ENCODE measurements around the gene ZNF444. TPM values are rescaled to one million over a fixed set of nuclear protein-coding genes. Genes with fewer than 3 reads are reported as not detected.

The ZNF444 gene
- total and polyA plus RNA-seq, 4 donors = 10.3 to 48.3 (median 24.6) TPM

DNA sequence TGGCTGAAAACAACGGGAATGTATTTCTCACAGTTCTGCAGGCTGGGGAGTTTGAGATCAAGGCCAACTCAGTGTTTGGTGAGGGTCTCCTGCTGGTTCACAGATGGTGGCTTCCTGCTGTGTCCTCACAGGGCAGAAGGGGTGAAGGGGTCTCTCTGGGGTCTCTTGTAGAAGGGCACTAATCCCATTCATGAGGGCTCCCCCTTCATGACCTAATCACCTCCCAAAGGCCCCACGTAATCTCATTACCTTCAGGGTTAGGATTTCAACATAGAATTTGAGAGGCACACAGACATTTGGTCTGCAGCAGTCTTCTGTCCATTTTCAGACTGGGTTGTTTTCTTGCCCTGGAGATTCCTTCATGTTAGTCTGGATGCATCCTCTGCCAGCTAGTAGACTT, 11.6 kb downstream of the ZNF444 start:
- Histone ChIP-seq H3K9me3 (ENCODE audit: control insufficient read depth, low read length) (no peaks in the 10 kb centered on the region), H3K4me1 (ENCODE audit: control insufficient read depth in 1 of 2, insufficient read depth in 2 of 2, low read length in 2 of 2) (no peaks in the 10 kb centered on the region), H3K27me3 (ENCODE audit: control insufficient read depth in 1 of 2, insufficient read depth in 2 of 2, low read length in 1 of 2) (no peaks in the 10 kb centered on the region), H3K4me3 (ENCODE audit: low read length in 2 of 2) (no peak overlapping the region), H3K36me3 (ENCODE audit: control insufficient read depth in 1 of 2, insufficient read depth in 2 of 2, low read length in 1 of 2) (peaks cover 0 to 2% of the 10 kb centered on the region in 2 donors), H3K27ac (ENCODE audit: low read depth in 1 of 2, low read length in 2 of 2) (no peak overlapping the region)
- ATAC-seq (ENCODE audit: low FRiP score) (no peak), DNase-seq (no peak)
- intact Hi-C loops (cut with DNase I) = no loop called here
- WGBS, 2 donors = 81 to 84% methylated on average over 2 of the region's 2 CpGs

DNA sequence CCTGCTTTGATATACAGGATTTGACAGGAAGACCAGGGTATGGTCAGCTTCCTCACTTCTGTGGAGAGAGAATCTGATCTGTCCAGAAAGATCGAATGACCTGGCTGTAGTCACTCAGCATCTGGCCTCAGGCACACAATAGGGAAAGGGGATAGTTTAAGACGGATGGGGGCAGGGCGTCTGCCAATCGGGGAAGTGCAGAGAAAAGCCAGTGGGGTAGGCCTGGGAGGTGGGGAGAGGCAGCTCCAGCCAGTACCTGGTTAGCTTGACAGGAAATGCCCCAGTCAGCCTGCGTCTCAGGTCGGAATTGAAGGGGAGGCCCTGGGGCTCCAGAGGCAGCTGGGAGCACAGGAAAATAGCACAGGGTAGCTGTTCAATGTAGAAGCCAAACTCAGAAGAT, 12.4 kb downstream of the ZNF444 start:
- WGBS, 2 donors = 57 to 59% methylated on average over 6 of the region's 6 CpGs
- Histone ChIP-seq H3K36me3 (ENCODE audit: control insufficient read depth in 1 of 2, insufficient read depth in 2 of 2, low read length in 1 of 2) (no peaks in the 10 kb centered on the region), H3K27ac (ENCODE audit: low read depth in 1 of 2, low read length in 2 of 2) (no peak overlapping the region), H3K27me3 (ENCODE audit: control insufficient read depth in 1 of 2, insufficient read depth in 2 of 2, low read length in 1 of 2) (no peaks in the 10 kb centered on the region), H3K4me3 (ENCODE audit: low read length in 2 of 2) (no peak overlapping the region), H3K9me3 (ENCODE audit: control insufficient read depth, low read length) (no peaks in the 10 kb centered on the region), H3K4me1 (ENCODE audit: control insufficient read depth in 1 of 2, insufficient read depth in 2 of 2, low read length in 2 of 2) (no peaks in the 10 kb centered on the region)
- no peak for DNase-seq
- intact Hi-C loops (cut with DNase I) = no loop called here
- no peak for ATAC-seq (ENCODE audit: low FRiP score)

DNA sequence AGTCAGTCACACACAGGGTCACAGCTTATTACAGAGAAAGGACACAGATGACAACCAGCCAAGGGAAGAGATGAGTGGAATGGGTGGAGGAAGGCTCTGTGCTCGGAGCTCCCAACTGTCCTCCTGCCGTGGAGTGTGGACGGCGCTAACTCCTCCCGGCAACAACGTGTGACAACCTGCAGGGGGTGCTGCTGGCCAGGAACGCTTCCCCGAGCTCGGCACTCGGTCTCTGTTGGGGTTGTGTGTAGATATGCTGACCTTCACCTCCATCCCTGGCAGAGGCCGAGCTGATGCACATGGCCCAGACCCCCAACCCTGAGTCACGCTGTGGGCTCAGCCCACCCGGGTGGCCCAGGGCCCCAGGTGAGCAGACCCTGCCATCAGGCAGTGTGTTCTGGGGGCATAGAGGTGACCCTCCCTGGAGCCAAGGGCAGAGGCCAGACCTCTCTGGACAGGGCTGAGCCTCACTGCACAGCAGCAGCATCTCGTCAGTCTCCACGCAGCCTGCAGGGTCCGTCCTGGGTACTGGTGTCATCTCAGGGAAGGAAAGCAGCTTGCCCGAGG, 14.1 kb downstream of the ZNF444 start:
- Histone ChIP-seq H3K4me3 (ENCODE audit: low read length in 2 of 2) (no peak overlapping the region), H3K4me1 (ENCODE audit: control insufficient read depth in 1 of 2, insufficient read depth in 2 of 2, low read length in 2 of 2) (no peaks in the 10 kb centered on the region), H3K27me3 (ENCODE audit: control insufficient read depth in 1 of 2, insufficient read depth in 2 of 2, low read length in 1 of 2) (no peaks in the 10 kb centered on the region), H3K9me3 (ENCODE audit: control insufficient read depth, low read length) (no peaks in the 10 kb centered on the region), H3K27ac (ENCODE audit: low read depth in 1 of 2, low read length in 2 of 2) (no peak overlapping the region), H3K36me3 (ENCODE audit: control insufficient read depth in 1 of 2, insufficient read depth in 2 of 2, low read length in 1 of 2) (peaks cover 0 to 2% of the 10 kb centered on the region in 2 donors)
- intact Hi-C loops (cut with DNase I) = no loop called here
- DNase-seq = no peak
- ATAC-seq (ENCODE audit: low FRiP score) = no peak
- 60 to 64% methylated on average over 17 of the region's 17 CpGs for WGBS, 2 donors

DNA sequence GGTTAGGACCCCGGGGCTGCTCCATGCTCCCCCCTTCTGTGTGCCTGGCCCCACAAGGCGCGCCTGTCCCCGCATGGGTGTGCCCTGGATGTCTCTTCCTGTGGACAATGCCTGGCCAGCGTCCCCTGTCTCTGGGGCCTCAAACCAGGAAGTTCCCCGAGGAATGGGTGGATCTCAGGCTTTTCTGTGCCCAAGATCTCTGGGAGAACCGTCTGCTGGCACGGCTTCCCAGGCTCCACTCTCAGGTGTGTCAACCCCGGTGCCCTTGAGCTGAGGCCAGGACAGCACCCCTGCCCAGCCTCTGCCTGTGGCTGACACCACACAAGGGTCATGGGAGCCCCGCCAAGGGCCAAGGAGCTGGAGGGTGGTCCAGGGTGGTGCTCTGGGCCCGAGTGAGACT, 15.7 kb downstream of the ZNF444 start:
- Histone ChIP-seq H3K4me1 (ENCODE audit: control insufficient read depth in 1 of 2, insufficient read depth in 2 of 2, low read length in 2 of 2) (no peaks in the 10 kb centered on the region), H3K4me3 (ENCODE audit: low read length in 2 of 2) (no peak overlapping the region), H3K27me3 (ENCODE audit: control insufficient read depth in 1 of 2, insufficient read depth in 2 of 2, low read length in 1 of 2) (no peaks in the 10 kb centered on the region), H3K9me3 (ENCODE audit: control insufficient read depth, low read length) (no peaks in the 10 kb centered on the region), H3K27ac (ENCODE audit: low read depth in 1 of 2, low read length in 2 of 2) (no peak overlapping the region), H3K36me3 (ENCODE audit: control insufficient read depth in 1 of 2, insufficient read depth in 2 of 2, low read length in 1 of 2) (peaks cover 0 to 2% of the 10 kb centered on the region in 2 donors)
- intact Hi-C loops (cut with DNase I) = no loop called here
- WGBS, 2 donors = 83 to 89% methylated on average over 11 of the region's 11 CpGs
- no peak for DNase-seq
- no peak for ATAC-seq (ENCODE audit: low FRiP score)

DNA sequence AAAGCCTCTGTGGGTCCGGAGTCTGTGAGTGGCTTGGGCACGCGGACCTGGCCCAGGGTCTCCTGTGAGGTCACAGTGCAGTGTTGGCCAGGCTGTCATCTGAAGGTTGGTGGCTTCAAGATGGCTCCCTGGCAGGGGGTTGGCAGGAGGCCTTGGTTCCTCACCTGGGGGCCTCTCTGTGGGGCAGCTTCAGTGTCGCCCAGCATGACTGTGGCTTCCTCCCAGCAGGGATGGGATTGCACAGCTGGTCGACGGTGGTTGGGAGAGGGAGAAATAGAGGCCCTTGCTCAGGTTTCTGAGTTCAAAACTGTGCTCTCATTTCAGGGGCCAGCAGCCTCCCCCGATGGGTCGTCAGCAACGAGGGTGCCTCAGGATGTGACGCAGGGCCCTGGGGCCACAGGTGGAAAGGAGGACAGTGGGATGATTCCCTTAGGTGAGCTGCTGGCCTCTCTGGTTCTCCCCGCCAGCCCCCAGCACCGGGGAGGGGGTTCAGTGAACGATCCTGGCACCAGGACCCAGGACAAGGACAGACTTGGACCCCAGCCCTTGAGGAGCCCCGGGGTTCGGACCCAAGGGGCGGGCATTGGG, 17.2 kb downstream of the ZNF444 start:
- WGBS, 2 donors = 95 to 96% methylated on average over 16 of the region's 16 CpGs
- H3K36me3 ChIP-seq (ENCODE audit: control insufficient read depth in 1 of 2, insufficient read depth in 2 of 2, low read length in 1 of 2) = peaks cover 0 to 2% of the 10 kb centered on the region in 2 donors
- intact Hi-C loops (cut with DNase I) = no loop called here
- H3K4me1 ChIP-seq (ENCODE audit: control insufficient read depth in 1 of 2, insufficient read depth in 2 of 2, low read length in 2 of 2) = no peaks in the 10 kb centered on the region
- no peak for DNase-seq
- no peak overlapping the region for H3K27ac ChIP-seq (ENCODE audit: low read depth in 1 of 2, low read length in 2 of 2)
- H3K27me3 ChIP-seq (ENCODE audit: control insufficient read depth in 1 of 2, insufficient read depth in 2 of 2, low read length in 1 of 2) = no peaks in the 10 kb centered on the region
- no peak for ATAC-seq (ENCODE audit: low FRiP score)
- no peaks in the 10 kb centered on the region for H3K9me3 ChIP-seq (ENCODE audit: control insufficient read depth, low read length)
- H3K4me3 ChIP-seq (ENCODE audit: low read length in 2 of 2) = no peak overlapping the region

DNA sequence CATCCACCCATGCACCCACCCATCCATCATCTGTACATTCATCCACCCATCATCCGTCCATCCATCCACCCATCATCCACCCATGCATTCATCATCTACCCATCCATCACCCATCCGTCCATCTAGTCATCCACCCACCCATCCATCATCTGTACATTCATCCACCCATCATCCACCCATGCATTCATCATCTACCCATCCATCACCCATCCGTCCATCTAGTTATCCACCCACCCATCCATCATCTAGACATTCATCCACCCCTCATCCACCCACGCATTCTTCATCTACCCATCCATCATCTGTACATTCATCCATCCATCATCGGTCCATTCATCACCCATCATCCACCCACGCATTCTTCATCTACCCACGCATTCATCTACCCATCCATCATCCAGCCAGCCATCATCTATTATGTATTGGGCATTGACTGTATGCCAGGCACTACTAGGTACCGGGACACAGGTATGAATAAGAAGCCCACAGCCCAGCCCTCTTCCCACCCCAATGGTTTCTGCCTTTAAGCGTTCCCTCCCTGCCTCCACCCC, 18.0 kb downstream of the ZNF444 start:
- WGBS, 2 donors = 78 to 88% methylated on average over 9 of the region's 9 CpGs
- Histone ChIP-seq H3K4me3 (ENCODE audit: low read length in 2 of 2) (no peak overlapping the region), H3K9me3 (ENCODE audit: control insufficient read depth, low read length) (no peaks in the 10 kb centered on the region), H3K4me1 (ENCODE audit: control insufficient read depth in 1 of 2, insufficient read depth in 2 of 2, low read length in 2 of 2) (no peaks in the 10 kb centered on the region), H3K36me3 (ENCODE audit: control insufficient read depth in 1 of 2, insufficient read depth in 2 of 2, low read length in 1 of 2) (peaks cover 0 to 2% of the 10 kb centered on the region in 2 donors), H3K27ac (ENCODE audit: low read depth in 1 of 2, low read length in 2 of 2) (no peak overlapping the region), H3K27me3 (ENCODE audit: control insufficient read depth in 1 of 2, insufficient read depth in 2 of 2, low read length in 1 of 2) (no peaks in the 10 kb centered on the region)
- DNase-seq (no peak), ATAC-seq (ENCODE audit: low FRiP score) (no peak)
- intact Hi-C loops (cut with DNase I) = no loop called here

DNA sequence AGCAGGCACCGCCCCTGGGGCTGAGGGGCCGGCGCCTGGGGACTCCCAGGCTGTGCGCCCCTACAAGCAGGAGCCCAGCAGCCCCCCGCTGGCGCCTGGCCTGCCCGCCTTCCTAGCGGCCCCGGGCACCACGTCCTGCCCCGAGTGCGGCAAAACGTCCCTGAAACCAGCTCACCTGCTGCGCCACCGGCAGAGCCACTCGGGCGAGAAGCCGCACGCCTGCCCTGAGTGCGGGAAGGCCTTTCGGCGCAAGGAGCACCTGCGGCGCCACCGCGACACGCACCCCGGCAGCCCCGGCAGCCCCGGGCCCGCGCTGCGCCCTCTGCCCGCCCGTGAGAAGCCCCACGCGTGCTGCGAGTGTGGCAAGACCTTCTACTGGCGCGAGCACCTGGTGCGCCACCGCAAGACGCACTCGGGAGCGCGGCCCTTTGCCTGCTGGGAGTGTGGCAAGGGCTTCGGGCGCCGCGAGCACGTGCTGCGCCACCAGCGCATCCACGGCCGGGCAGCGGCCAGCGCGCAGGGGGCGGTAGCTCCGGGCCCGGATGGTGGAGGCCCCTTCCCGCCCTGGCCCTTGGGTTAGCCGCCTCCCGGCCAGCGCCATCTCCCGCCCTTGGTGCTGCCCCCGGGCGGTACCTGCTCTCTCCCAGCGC, 18.7 kb downstream of the ZNF444 start:
- DNase-seq (no peak), ATAC-seq (ENCODE audit: low FRiP score) (no peak)
- Histone ChIP-seq H3K9me3 (ENCODE audit: control insufficient read depth, low read length) (no peaks in the 10 kb centered on the region), H3K27ac (ENCODE audit: low read depth in 1 of 2, low read length in 2 of 2) (no peak overlapping the region), H3K4me3 (ENCODE audit: low read length in 2 of 2) (no peak overlapping the region), H3K4me1 (ENCODE audit: control insufficient read depth in 1 of 2, insufficient read depth in 2 of 2, low read length in 2 of 2) (no peaks in the 10 kb centered on the region), H3K36me3 (ENCODE audit: control insufficient read depth in 1 of 2, insufficient read depth in 2 of 2, low read length in 1 of 2) (peaks cover 0 to 2% of the 10 kb centered on the region in 2 donors), H3K27me3 (ENCODE audit: control insufficient read depth in 1 of 2, insufficient read depth in 2 of 2, low read length in 1 of 2) (no peaks in the 10 kb centered on the region)
- intact Hi-C loops (cut with DNase I) = no loop called here
- 96 to 97% methylated on average over 65 to 69 of the region's 69 CpGs for WGBS, 2 donors

DNA sequence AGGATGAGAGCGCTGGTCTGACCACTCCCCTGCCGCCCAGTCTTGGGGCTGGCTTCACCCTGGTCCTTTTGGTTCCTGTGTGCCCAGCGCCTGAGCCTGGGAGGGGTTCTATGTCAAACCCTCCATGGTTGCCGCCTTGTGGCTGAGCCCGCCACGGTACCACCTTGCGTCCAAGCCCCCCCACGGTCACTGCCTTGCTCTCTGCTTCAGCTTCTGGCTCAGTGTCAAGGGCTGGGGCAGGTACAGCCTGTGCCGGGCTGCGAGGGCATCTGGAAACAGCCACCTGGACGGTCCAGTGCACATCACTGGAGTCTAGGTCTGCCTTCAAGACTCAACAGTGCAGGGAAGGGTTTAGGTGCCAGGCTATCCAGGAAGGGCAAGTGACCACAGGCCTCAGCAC, 20.4 kb downstream of the ZNF444 start:
- no peak for DNase-seq
- intact Hi-C loops (cut with DNase I) = no loop called here
- H3K4me1 ChIP-seq (ENCODE audit: control insufficient read depth in 1 of 2, insufficient read depth in 2 of 2, low read length in 2 of 2) = no peaks in the 10 kb centered on the region
- H3K36me3 ChIP-seq (ENCODE audit: control insufficient read depth in 1 of 2, insufficient read depth in 2 of 2, low read length in 1 of 2) = peaks cover 0 to 2% of the 10 kb centered on the region in 2 donors
- H3K27me3 ChIP-seq (ENCODE audit: control insufficient read depth in 1 of 2, insufficient read depth in 2 of 2, low read length in 1 of 2) = no peaks in the 10 kb centered on the region
- ATAC-seq (ENCODE audit: low FRiP score) = no peak
- H3K4me3 ChIP-seq (ENCODE audit: low read length in 2 of 2) = no peak overlapping the region
- H3K9me3 ChIP-seq (ENCODE audit: control insufficient read depth, low read length) = no peaks in the 10 kb centered on the region
- 91 to 94% methylated on average over 11 of the region's 11 CpGs for WGBS, 2 donors
- H3K27ac ChIP-seq (ENCODE audit: low read depth in 1 of 2, low read length in 2 of 2) = no peak overlapping the region

DNA sequence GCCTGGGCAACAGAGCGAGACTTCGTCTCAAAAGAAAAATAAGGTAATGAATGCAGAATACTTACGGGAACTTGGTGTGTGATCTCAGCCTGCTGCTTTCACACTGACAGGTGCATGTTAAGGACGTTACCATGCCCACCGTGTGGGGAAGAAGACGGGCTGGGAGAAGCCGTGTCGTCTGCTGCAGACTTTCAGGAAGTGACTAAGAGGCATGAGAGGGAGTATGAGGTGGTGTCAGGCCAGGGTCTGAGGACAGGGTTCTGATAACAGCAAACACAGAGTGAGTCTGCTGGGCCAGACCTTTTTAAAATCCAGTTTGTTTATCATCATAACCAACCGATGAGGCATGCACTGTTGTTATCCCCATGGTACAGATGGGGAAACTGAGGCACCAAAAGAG, 21.2 kb downstream of the ZNF444 start:
- no peak for ATAC-seq (ENCODE audit: low FRiP score)
- H3K36me3 ChIP-seq (ENCODE audit: control insufficient read depth in 1 of 2, insufficient read depth in 2 of 2, low read length in 1 of 2) = peaks cover 0 to 2% of the 10 kb centered on the region in 2 donors
- no peaks in the 10 kb centered on the region for H3K4me1 ChIP-seq (ENCODE audit: control insufficient read depth in 1 of 2, insufficient read depth in 2 of 2, low read length in 2 of 2)
- H3K4me3 ChIP-seq (ENCODE audit: low read length in 2 of 2) = no peak overlapping the region
- 64 to 71% methylated on average over 9 of the region's 9 CpGs for WGBS, 2 donors
- H3K9me3 ChIP-seq (ENCODE audit: control insufficient read depth, low read length) = no peaks in the 10 kb centered on the region
- no peaks in the 10 kb centered on the region for H3K27me3 ChIP-seq (ENCODE audit: control insufficient read depth in 1 of 2, insufficient read depth in 2 of 2, low read length in 1 of 2)
- intact Hi-C loops (cut with DNase I) = no loop called here
- no peak for DNase-seq
- no peak overlapping the region for H3K27ac ChIP-seq (ENCODE audit: low read depth in 1 of 2, low read length in 2 of 2)
